NCI-H2107 (cell line): ENCODE results near the gene CEP57L1.
A peak's percentile ranks its signal among the peaks of the same experiment; 100 is the strongest.

Experiments used
- DNase-seq: peaks from one replicate; lab custom pipeline; 2025; lab: John Stamatoyannopoulos, UW

CEP57L1 gene

GRCh38 chr6:109095036-109095834, at the start of gene CEP57L1:
CEP57L1 (plus strand) TSS chr6:109095507; CDS start chr6:109145222, 49,715 bp downstream.
- peak; percentile 90 for DNase-seq

GRCh38 chr6:109048176-109048575, 47.1 kb upstream of the CEP57L1 start:
- no peak for DNase-seq

GRCh38 chr6:109048670-109049415, 46.5 kb upstream of the CEP57L1 start:
- no peak for DNase-seq

GRCh38 chr6:109050012-109050411, 45.3 kb upstream of the CEP57L1 start:
- DNase-seq: no peak

- DNase-seq: no peak
Measured at GRCh38 chr6:109050447-109051102, 44.7 kb upstream of the CEP57L1 start.

- no peak for DNase-seq
Measured at GRCh38 chr6:109051301-109052017, 43.8 kb upstream of the CEP57L1 start.

- DNase-seq: no peak
Measured at GRCh38 chr6:109052018-109052651, 43.2 kb upstream of the CEP57L1 start.

GRCh38 chr6:109052852-109053251, 42.5 kb upstream of the CEP57L1 start:
- no peak for DNase-seq

GRCh38 chr6:109053336-109053735, 42.0 kb upstream of the CEP57L1 start:
- no peak for DNase-seq

GRCh38 chr6:109055771-109056235, 39.5 kb upstream of the CEP57L1 start:
- DNase-seq: no peak

GRCh38 chr6:109056661-109057060, 38.6 kb upstream of the CEP57L1 start:
- no peak for DNase-seq

GRCh38 chr6:109058620-109059019, 36.7 kb upstream of the CEP57L1 start:
- no peak for DNase-seq

- no peak for DNase-seq
Measured at GRCh38 chr6:109059153-109059552, 36.2 kb upstream of the CEP57L1 start.

- no peak for DNase-seq
Measured at GRCh38 chr6:109059571-109060021, 35.7 kb upstream of the CEP57L1 start.

- no peak for DNase-seq
Measured at GRCh38 chr6:109060571-109060970, 34.7 kb upstream of the CEP57L1 start.

- DNase-seq: no peak
Measured at GRCh38 chr6:109062216-109062615, 33.1 kb upstream of the CEP57L1 start.

- no peak for DNase-seq
Measured at GRCh38 chr6:109062767-109063352, 32.4 kb upstream of the CEP57L1 start.

- DNase-seq: no peak
Measured at GRCh38 chr6:109069746-109070145, 25.6 kb upstream of the CEP57L1 start.

- no peak for DNase-seq
Measured at GRCh38 chr6:109071125-109071917, 24.0 kb upstream of the CEP57L1 start.
